ENCODE measurements around the gene ALDH2.
"Not testable (repeated sequence)": the region's sequence is repeated elsewhere in the genome, so short reads cannot be mapped to it uniquely, and the experiment has no call there.

ALDH2 gene

DNA sequence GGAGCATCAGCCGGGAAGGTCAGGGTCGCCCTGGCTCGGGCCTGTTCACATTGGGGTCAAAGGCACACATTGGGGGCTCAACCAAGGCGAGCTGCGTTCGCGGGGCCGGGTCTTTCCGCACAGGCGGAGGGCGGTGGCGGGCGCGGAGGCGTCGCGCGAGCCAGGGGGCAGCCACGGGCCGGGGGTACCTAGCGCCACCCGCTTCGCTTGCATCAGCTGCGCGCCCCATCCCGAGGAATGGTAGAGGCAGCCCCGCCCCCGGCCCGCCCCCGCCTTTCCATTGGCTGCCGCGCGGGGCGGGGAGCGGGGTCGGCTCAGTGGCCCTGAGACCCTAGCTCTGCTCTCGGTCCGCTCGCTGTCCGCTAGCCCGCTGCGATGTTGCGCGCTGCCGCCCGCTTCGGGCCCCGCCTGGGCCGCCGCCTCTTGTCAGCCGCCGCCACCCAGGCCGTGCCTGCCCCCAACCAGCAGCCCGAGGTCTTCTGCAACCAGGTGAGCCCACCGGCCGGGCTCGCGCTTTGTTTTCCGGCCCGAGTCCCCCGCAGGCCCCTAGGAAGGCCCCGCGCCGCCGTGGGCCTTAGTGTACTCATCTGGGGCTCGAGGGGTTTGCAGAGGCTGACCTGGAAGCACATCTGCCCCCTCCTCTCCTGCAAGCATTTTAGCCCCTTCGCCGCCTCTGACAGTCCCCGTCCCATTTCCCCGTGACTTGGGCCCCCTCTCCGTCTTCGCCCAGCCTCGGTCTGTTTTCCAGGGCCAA, at the start of gene ALDH2:
Gene ALDH2 (plus strand): TSS at position 326 of the 754 bp plus-strand sequence. CDS start 50 bp downstream, at position 376.
- DNase-seq (ENCODE audit: low read depth), result peak; percentile 56

DNA sequence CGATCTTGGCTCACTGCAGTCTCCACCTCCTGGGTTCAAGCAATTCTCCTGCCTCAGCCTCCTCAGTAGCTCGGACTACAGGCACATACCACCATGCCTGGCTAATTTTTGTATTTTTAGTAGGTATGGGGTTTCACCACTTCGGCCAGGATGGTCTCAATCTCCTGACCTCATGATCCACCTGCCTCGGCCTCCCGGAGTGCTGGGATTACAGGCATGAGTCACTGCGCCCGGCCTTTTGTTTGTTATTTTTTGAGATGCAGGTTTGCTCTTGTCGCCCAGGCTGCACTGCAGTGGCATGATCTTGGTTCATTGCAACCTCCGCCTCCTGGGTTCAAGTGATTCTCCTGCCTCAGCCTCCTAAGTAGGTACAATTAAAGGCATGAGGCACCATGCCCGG, 47.4 kb upstream of the ALDH2 start:
- not testable (repeated sequence) for DNase-seq (ENCODE audit: low read depth)

- no peak for DNase-seq (ENCODE audit: low read depth)
Measured at GRCh38 chr12:111720457-111720856, 46.3 kb upstream of the ALDH2 start.

GRCh38 chr12:111723646-111724360, 42.9 kb upstream of the ALDH2 start:
- not testable (repeated sequence) for DNase-seq (ENCODE audit: low read depth)

GRCh38 chr12:111728795-111729194, 37.9 kb upstream of the ALDH2 start:
- DNase-seq (ENCODE audit: low read depth), result no peak

GRCh38 chr12:111730420-111730819, 36.3 kb upstream of the ALDH2 start:
- DNase-seq (ENCODE audit: low read depth), result no peak

- DNase-seq (ENCODE audit: low read depth), result no peak
Measured at GRCh38 chr12:111732786-111733185, 33.9 kb upstream of the ALDH2 start.

DNA sequence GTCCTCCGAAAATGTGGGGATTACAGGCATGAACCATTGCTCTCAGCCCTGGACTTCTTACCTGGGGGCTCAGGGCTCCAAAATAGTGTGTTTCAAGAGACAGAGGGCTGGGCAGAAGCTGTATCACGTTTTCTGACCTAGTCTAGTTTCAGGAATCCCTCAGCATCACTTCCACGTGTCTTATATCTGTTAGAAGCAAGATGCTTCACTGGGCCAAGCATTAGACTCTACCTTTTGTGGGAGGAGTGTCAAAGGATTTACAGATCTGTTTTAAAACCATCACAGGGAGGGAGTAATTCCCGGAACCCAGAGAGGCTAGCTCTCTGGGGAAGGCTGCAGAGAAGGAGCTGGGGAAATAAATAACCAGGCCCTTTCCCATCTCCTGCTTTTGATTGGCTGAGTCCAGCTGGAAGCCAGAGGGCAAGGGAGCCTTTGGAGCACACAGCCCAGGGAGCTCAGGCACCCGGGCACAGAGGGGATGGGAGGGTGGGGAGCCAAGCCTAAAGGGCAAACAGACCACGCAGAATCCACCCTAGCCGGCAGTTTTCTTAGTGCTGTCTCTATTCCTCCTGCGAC, 33.3 kb upstream of the ALDH2 start:
- no peak for DNase-seq (ENCODE audit: low read depth)

GRCh38 chr12:111739524-111739923, 27.2 kb upstream of the ALDH2 start:
- not testable (repeated sequence) for DNase-seq (ENCODE audit: low read depth)

DNA sequence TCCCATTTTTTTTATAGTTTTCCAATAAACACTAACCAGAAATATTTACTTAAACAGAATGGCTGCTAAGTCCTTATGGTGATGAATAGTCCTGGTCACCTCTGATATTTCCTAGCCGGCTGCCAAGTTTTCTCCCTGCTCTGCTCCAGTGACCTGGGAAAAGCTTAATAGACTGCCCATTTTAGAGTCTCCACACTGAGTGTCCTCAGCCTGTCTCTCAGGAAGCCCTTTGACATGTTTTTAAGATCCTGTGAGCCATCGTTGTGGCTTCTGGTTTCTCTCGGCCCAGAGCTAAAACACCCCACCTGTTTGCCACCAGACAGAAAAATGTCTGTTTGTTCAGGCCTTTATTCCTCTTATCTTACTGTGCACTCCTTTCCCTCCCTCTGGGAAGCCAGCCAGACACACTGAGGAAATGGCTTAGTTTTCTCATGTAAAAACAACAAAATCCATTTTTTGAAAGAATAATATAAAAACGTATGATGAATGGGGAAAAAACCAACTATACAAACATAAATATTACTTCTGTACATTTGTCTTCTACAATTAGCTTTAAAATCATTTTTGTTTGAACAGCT, 25.4 kb upstream of the ALDH2 start:
- DNase-seq (ENCODE audit: low read depth), result no peak

DNA sequence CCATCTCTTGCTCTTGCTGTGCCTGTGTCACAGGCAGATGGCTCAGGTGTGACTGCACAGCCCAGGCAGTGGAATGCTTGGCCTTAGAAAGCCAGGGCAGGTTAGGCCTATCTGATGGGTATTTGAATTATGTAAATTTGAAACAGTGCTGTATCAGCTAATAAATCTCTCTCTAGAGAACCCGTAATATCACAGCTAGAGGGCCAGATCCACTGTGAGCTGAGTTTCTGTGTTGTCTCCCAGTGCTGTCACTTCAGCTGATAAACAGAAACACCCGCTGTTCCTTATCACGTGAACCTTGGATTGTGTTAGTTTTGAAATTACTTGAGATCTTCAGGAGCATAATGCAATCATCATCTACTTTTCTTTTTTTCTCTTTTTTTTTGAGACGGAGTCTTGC, 21.5 kb upstream of the ALDH2 start:
- DNase-seq (ENCODE audit: low read depth), result no peak

DNA sequence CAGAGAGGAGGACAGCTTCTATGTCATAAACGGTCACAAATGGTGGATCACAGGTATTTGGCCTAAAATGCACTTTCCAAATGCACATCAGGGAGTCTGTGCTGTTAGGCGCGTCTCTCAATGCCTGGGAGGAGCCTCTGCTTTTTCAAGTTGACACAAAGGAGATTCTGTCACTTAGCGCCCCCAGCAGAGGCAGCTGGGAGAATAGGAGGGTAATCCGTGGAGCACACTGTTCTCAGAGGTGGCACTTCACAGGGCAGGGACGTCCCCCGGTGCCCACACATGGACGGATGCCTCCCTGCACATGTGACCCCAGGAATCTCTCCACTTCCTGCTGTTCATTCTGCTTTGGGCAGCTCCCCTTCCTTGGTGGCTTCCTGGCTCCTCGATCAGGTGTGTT, 19.4 kb upstream of the ALDH2 start:
- no peak for DNase-seq (ENCODE audit: low read depth)

- DNase-seq (ENCODE audit: low read depth), result no peak
Measured at GRCh38 chr12:111748151-111748672, 18.5 kb upstream of the ALDH2 start.

- no peak for DNase-seq (ENCODE audit: low read depth)
Measured at GRCh38 chr12:111748867-111749266, 17.9 kb upstream of the ALDH2 start.

GRCh38 chr12:111749391-111749790, 17.3 kb upstream of the ALDH2 start:
- DNase-seq (ENCODE audit: low read depth), result no peak

DNA sequence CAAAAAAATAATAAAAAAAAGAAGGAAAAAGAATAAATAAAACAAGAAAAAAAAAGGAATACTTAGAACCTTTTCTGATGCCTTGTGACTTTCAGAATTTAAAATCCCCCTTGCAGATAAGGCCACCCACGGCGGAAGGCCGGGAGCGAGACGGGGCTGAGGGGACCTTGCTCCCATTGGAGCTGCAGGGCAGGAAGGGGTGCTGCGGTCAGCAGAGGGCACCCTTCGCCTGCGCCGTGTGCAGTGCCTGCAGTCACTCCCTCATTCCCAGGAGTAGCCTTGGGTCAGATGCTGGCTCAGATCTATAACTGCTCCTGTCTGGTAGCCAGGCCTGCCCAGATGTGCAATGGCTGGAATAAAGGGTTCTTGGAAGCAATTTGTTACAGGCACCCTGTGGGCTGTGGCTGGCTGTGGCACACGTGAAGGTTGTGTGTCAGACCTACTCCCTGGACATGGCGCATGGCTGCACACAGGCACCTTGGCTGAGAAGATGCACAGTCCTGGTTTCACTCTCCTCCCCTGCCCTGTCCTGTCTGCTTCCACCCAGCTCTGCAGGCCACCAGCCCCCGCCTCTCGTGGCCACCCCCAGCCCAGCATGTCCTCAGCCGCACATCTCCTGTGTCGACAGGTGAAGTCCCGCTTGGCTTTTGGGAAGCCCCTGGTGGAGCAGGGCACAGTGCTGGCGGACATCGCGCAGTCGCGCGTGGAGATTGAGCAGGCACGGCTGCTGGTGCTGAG, 13.4 kb upstream of the ALDH2 start:
- DNase-seq (ENCODE audit: low read depth), result peak; percentile 79

DNA sequence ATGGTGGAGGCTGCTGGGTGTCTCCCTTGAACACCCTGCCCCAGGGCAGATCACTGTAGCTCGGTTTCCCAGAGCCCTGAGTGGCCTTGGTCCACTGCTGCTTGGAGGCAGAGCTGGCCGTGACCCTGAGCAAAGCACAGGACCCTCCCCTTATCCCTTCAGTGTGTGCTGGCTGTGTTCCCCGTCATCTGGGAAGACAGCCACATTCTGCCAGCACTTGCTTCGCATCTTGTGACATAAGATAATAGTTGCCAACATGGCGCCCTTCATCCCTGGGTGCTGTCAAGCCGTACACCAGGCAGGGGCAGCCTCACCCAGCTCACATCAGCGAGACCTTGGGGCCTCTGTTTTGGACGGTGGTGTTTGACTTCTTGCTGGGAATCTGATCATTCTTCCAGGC, 12.1 kb upstream of the ALDH2 start:
- DNase-seq (ENCODE audit: low read depth), result no peak

GRCh38 chr12:111756196-111756595, 10.5 kb upstream of the ALDH2 start:
- no peak for DNase-seq (ENCODE audit: low read depth)

GRCh38 chr12:111756681-111757080, 10.1 kb upstream of the ALDH2 start:
- DNase-seq (ENCODE audit: low read depth), result no peak

GRCh38 chr12:111757361-111758119, 9.2 kb upstream of the ALDH2 start:
- DNase-seq (ENCODE audit: low read depth), result peak; percentile 21

DNA sequence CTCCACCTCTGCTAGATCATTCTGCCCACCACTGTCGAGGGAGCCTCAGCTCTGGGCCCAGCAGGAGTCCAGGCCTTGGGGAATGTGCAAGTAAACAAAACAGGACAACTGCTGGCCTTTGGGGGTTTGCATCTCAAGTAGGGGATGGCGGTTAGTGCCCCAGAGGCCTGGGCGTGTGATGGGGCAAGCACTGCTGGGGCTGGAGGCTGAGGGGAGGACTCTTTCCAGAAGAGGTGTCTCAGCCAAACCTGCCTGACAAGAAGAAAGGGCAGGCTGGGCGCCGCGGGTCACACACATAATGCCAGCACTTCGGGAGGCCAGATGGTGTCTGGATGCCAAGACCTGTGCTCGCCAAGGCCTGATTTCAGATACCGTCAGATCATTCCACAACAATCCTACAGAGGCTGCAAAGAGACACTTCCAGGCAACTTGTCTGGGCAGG, 8.6 kb upstream of the ALDH2 start:
- DNase-seq (ENCODE audit: low read depth), result no peak

Data from fibroblast of gingiva (primary cell).